ENCODE results near the gene CRYBB1. TPM values are rescaled to one million over a fixed set of nuclear protein-coding genes. Genes with fewer than 3 reads are reported as not detected.

The CRYBB1 gene
- total RNA-seq, 1 experiment from 2014 or later, result 0.12 TPM

DNA sequence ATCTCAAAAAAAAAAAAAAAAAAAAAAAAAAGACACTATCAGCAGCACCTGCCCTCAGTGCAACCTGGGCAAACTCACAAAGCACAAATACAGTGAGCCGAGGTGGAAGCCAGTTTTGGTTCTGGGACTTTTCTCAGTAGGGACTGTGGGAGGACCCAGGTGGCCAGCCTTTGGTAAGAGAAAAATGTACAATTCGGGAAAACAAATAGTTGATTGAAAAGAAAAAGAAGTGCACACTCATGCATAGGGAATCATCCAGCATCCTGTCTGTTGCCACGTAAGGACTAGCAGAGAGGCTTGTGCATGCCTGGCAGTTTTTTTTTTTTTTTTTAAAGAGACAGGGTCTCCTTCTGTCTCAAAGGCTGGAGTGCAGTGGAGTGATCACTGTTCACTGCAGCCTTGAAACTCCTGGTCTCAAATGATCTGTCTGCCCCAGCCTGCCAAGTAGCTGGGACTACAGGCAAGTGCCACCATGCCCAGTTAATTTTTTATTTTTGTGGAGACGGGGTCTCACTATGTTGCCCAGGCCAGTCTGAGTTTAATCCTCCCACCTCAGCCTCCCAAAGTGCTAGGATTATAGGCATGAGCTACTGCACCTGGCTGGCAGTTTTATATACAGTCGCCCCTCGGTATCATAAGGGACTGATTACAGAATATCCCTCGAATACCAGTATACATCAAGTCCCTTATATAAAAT is 64.6 kb downstream of the CRYBB1 start:
- peak; percentile 79 for DNase-seq (ENCODE audit: low read depth)

- DNase-seq (ENCODE audit: low read depth), result no peak
These were observed 65.4 kb downstream of the CRYBB1 start for GRCh38 chr22:26552466-26552865.

DNA sequence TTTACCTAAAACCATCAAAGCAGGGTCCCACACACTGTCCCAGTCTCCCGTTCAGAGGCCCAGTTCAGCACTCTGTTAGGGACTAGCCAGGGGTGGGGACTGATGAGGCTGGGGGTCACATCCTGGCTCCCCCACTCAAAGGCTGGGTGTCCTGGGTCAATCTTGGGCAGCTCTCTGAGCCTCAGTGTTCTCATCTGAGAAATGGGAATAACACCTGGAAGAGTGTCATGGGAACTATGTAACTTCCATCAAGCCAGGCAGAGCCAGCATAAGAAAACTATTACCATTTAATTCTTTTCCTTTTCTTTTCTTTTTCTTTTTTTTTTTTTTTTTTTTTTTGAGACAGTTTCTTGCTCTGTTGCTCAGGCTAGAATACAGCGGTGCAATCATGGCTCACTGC is 66.3 kb downstream of the CRYBB1 start:
- no peak for DNase-seq (ENCODE audit: low read depth)

DNA sequence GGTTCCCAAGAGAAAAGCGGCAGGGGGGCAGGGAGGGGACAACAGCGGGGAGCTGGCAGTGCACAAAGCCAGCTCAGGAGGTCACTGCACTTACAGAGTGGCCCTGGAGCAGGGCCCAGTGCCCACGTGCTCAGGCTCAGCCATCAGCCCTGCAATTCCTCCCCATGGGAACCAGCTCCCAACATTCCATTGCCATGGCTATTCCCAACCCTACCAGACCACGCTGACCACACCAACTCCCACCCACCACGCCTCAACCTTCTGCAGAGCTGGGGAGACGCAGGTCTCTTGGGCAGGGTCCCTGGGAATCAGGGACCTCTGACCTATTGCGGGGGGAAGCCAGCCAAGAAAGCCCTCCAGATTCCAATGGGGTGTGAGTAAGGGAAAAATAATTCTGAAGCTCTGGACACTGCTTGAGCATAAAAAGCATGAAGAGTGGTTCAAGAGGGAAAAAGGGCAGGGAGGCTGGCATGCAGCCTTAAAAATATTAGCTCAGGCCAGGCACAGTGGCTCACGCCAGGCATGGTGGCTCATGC is 67.3 kb downstream of the CRYBB1 start:
- peak; percentile 93 for DNase-seq (ENCODE audit: low read depth)

DNA sequence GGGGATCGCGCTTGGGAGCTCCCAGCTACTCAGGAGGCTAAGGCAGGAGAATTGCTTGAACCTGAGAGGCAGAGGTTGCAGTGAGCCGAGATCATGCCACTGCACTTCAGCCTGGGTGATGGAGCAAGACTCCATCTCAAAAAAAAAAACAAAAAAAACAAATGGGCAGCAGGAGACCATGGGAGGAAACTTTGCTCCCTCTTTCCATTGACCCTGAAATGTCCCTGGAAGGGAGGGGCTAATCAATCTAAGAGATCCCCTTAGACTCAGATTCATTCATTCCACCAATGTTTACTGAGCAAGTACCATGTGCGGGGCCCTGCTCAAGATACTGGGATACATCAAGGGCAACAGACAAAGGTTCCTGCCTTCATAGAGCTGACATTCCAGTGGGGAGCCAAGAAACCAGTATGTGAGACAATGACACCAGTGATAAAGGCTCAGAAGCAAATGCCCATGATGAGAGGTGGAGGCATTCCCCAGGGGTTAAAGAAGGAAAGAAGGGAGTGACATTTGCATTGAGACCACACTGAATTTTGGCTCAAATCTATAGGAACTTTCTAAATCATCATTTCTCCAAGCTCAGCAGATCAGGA is 67.8 kb downstream of the CRYBB1 start:
- no peak for DNase-seq (ENCODE audit: low read depth)

Other genes starting within 250 kb of the CRYBB1 start
- gene ASPHD2, start 188.8 kb downstream of the CRYBB1 start, total RNA-seq (2014; rRNA removed; shearing (Covaris generic)), result 1.4 and 2.2 TPM in 2 replicates
- 18.5 and 19.3 TPM in 2 replicates for gene HPS4, start 134.2 kb downstream of the CRYBB1 start, total RNA-seq (2014; rRNA removed; shearing (Covaris generic))
- gene SRRD, start 134.2 kb downstream of the CRYBB1 start, total RNA-seq (2014; rRNA removed; shearing (Covaris generic)), result 15.0 and 23.0 TPM in 2 replicates
- 21.6 and 28.3 TPM in 2 replicates for gene TFIP11, start 105.6 kb downstream of the CRYBB1 start, total RNA-seq (2014; rRNA removed; shearing (Covaris generic))
- gene TPST2, start 27.9 kb downstream of the CRYBB1 start, total RNA-seq (2014; rRNA removed; shearing (Covaris generic)), result 50.8 and 54.2 TPM in 2 replicates
- gene CRYBA4, start 3.9 kb upstream of the CRYBB1 start, total RNA-seq (2014; rRNA removed; shearing (Covaris generic)), result not detected in 2 replicates
- gene MIAT, start 39.6 kb upstream of the CRYBB1 start, total RNA-seq (2014; rRNA removed; shearing (Covaris generic)), result 0.39 and 0.48 TPM in 2 replicates